Measurements from ENCODE around the gene LEMD2. TPM values are rescaled to one million over a fixed set of nuclear protein-coding genes. Genes with fewer than 3 reads are reported as not detected.

LEMD2 gene
- total and polyA plus RNA-seq, 5 donors, result 29.5 to 34.6 (median 33.2) TPM

- Histone ChIP-seq H3K4me1 (ENCODE audit: control insufficient read depth, insufficient read depth, low read length) (no peaks in the 10 kb centered on the region), H3K9me3 (ENCODE audit: control insufficient read depth, low read length) (no peaks in the 10 kb centered on the region), H3K27me3 (ENCODE audit: control insufficient read depth, insufficient read depth) (no peaks in the 10 kb centered on the region), H3K4me3 (ENCODE audit: low read length) (no peak overlapping the region), H3K27ac (ENCODE audit: low read length) (no peak overlapping the region)
- DNase-seq, result no peak
- 86% methylated on average over 11 of the region's 11 CpGs for WGBS
- no peak for ATAC-seq
- intact Hi-C loops (cut with DNase I), result no loop called here
Measured at GRCh38 chr6:33754222-33754621, 34.7 kb downstream of the LEMD2 start.

GRCh38 chr6:33752646-33753015, 36.3 kb downstream of the LEMD2 start:
- Histone ChIP-seq H3K4me3 (ENCODE audit: low read length) (no peak overlapping the region), H3K27ac (ENCODE audit: low read length) (no peak overlapping the region), H3K27me3 (ENCODE audit: control insufficient read depth, insufficient read depth) (no peaks in the 10 kb centered on the region), H3K9me3 (ENCODE audit: control insufficient read depth, low read length) (no peaks in the 10 kb centered on the region), H3K4me1 (ENCODE audit: control insufficient read depth, insufficient read depth, low read length) (no peaks in the 10 kb centered on the region)
- no peak for ATAC-seq
- no peak for DNase-seq
- intact Hi-C loops (cut with DNase I), result no loop called here
- WGBS, result 84% methylated on average over 1 of the region's 1 CpG

GRCh38 chr6:33751771-33752645, 36.9 kb downstream of the LEMD2 start:
- DNase-seq (peak in 1 of 3 donors; percentile 6), ATAC-seq (no peak)
- Histone ChIP-seq H3K27me3 (ENCODE audit: control insufficient read depth, insufficient read depth) (no peaks in the 10 kb centered on the region), H3K27ac (ENCODE audit: low read length) (no peak overlapping the region), H3K4me3 (ENCODE audit: low read length) (no peak overlapping the region), H3K9me3 (ENCODE audit: control insufficient read depth, low read length) (no peaks in the 10 kb centered on the region), H3K4me1 (ENCODE audit: control insufficient read depth, insufficient read depth, low read length) (no peaks in the 10 kb centered on the region)
- intact Hi-C loops (cut with DNase I), result no loop called here
- 69% methylated on average over 15 of the region's 15 CpGs for WGBS

GRCh38 chr6:33750244-33750991, 38.5 kb downstream of the LEMD2 start:
- ATAC-seq, result no peak
- no peak overlapping the region for H3K4me3 ChIP-seq (ENCODE audit: low read length)
- WGBS, result 53% methylated on average over 11 of the region's 11 CpGs

GRCh38 chr6:33749401-33749800, 39.5 kb downstream of the LEMD2 start:
- no peaks in the 10 kb centered on the region for H3K4me1 ChIP-seq (ENCODE audit: control insufficient read depth, insufficient read depth, low read length)
- no peaks in the 10 kb centered on the region for H3K9me3 ChIP-seq (ENCODE audit: control insufficient read depth, low read length)
- intact Hi-C loops (cut with DNase I), result no loop called here
- no peak overlapping the region for H3K27ac ChIP-seq (ENCODE audit: low read length)
- ATAC-seq (no peak), DNase-seq (peak in 1 of 3 donors; percentile 30)
- no peaks in the 10 kb centered on the region for H3K27me3 ChIP-seq (ENCODE audit: control insufficient read depth, insufficient read depth)
- 81% methylated on average over 7 of the region's 7 CpGs for WGBS
- H3K4me3 ChIP-seq (ENCODE audit: low read length), result no peak overlapping the region

More at GRCh38 chr6:33750244-33750991, 38.5 kb downstream of the LEMD2 start:
- H3K4me1 ChIP-seq (ENCODE audit: control insufficient read depth, insufficient read depth, low read length), result no peaks in the 10 kb centered on the region
- DNase-seq, result peak in 1 of 3 donors; percentile 13
- H3K27ac ChIP-seq (ENCODE audit: low read length), result no peak overlapping the region
- no peaks in the 10 kb centered on the region for H3K27me3 ChIP-seq (ENCODE audit: control insufficient read depth, insufficient read depth)
- no peaks in the 10 kb centered on the region for H3K9me3 ChIP-seq (ENCODE audit: control insufficient read depth, low read length)
- intact Hi-C loops (cut with DNase I), result no loop called here

- intact Hi-C loops (cut with DNase I), result no loop called here
- H3K27ac ChIP-seq (ENCODE audit: low read length), result no peak overlapping the region
- ATAC-seq, result no peak
- no peaks in the 10 kb centered on the region for H3K9me3 ChIP-seq (ENCODE audit: control insufficient read depth, low read length)
- H3K4me3 ChIP-seq (ENCODE audit: low read length), result no peak overlapping the region
- H3K4me1 ChIP-seq (ENCODE audit: control insufficient read depth, insufficient read depth, low read length), result no peaks in the 10 kb centered on the region
- 85% methylated on average over 4 of the region's 4 CpGs for WGBS
- DNase-seq, result peak in 1 of 3 donors; percentile 9
- no peaks in the 10 kb centered on the region for H3K27me3 ChIP-seq (ENCODE audit: control insufficient read depth, insufficient read depth)
Measured at GRCh38 chr6:33748841-33749240, 40.1 kb downstream of the LEMD2 start.

GRCh38 chr6:33747823-33748222, 41.1 kb downstream of the LEMD2 start:
- no peak overlapping the region for H3K27ac ChIP-seq (ENCODE audit: low read length)
- intact Hi-C loops (cut with DNase I), result no loop called here
- no peak for ATAC-seq

GRCh38 chr6:33746651-33747100, 42.3 kb downstream of the LEMD2 start, which contains the start of gene IP6K3:
TSS of gene IP6K3 (minus strand) at chr6:33746905. CDS start at chr6:33735476, 11,429 bp downstream.
- intact Hi-C loops (cut with DNase I), result no loop called here
- 28% methylated on average over 10 of the region's 10 CpGs for WGBS

More at GRCh38 chr6:33747823-33748222, 41.1 kb downstream of the LEMD2 start:
- Histone ChIP-seq H3K27me3 (ENCODE audit: control insufficient read depth, insufficient read depth) (no peaks in the 10 kb centered on the region), H3K4me1 (ENCODE audit: control insufficient read depth, insufficient read depth, low read length) (no peaks in the 10 kb centered on the region), H3K4me3 (ENCODE audit: low read length) (no peak overlapping the region), H3K9me3 (ENCODE audit: control insufficient read depth, low read length) (no peaks in the 10 kb centered on the region)
- DNase-seq, result peak in 2 of 3 donors; percentile 3 to 17
- 83% methylated on average over 5 of the region's 5 CpGs for WGBS

GRCh38 chr6:33746036-33746600, 42.8 kb downstream of the LEMD2 start:
- H3K4me1 ChIP-seq (ENCODE audit: control insufficient read depth, insufficient read depth, low read length), result no peaks in the 10 kb centered on the region
- DNase-seq (peak; percentile 79 to 88 (median 82)), ATAC-seq (peak; percentile 74 to 82)
- 25% methylated on average over 14 of the region's 14 CpGs for WGBS
- H3K9me3 ChIP-seq (ENCODE audit: control insufficient read depth, low read length), result no peaks in the 10 kb centered on the region
- H3K27ac ChIP-seq (ENCODE audit: low read length), result peak overlapping the region; percentile 88
- H3K27me3 ChIP-seq (ENCODE audit: control insufficient read depth, insufficient read depth), result no peaks in the 10 kb centered on the region
- H3K4me3 ChIP-seq (ENCODE audit: low read length), result peak overlapping the region; percentile 30
- intact Hi-C loops (cut with DNase I), result no loop called here

More at GRCh38 chr6:33746651-33747100, 42.3 kb downstream of the LEMD2 start, which contains the start of gene IP6K3:
- peak; percentile 52 to 83 (median 81) for DNase-seq
- no peaks in the 10 kb centered on the region for H3K4me1 ChIP-seq (ENCODE audit: control insufficient read depth, insufficient read depth, low read length)
- peak; percentile 77 to 80 for ATAC-seq
- H3K4me3 ChIP-seq (ENCODE audit: low read length), result peak within 1 kb of the TSS; percentile 30
- no peaks in the 10 kb centered on the region for H3K27me3 ChIP-seq (ENCODE audit: control insufficient read depth, insufficient read depth)
- peak within 1 kb of the TSS; percentile 88 for H3K27ac ChIP-seq (ENCODE audit: low read length)
- no peaks in the 10 kb centered on the region for H3K9me3 ChIP-seq (ENCODE audit: control insufficient read depth, low read length)

- DNase-seq (peak in 1 of 3 donors; percentile 4), ATAC-seq (no peak)
- Histone ChIP-seq H3K9me3 (ENCODE audit: control insufficient read depth, low read length) (no peaks in the 10 kb centered on the region), H3K27me3 (ENCODE audit: control insufficient read depth, insufficient read depth) (no peaks in the 10 kb centered on the region), H3K4me3 (ENCODE audit: low read length) (peak overlapping the region; percentile 30), H3K4me1 (ENCODE audit: control insufficient read depth, insufficient read depth, low read length) (no peaks in the 10 kb centered on the region), H3K27ac (ENCODE audit: low read length) (peak overlapping the region; percentile 66)
- intact Hi-C loops (cut with DNase I), result no loop called here
- WGBS, result 74% methylated on average over 7 of the region's 7 CpGs
Measured at GRCh38 chr6:33745548-33745947, 43.4 kb downstream of the LEMD2 start.
